Activated T-helper 9 cell treated with anti-CD3 and anti-CD28 coated beads, Interleukin-2, amount 50 U/mL, for 16 hours (primary cell): ENCODE data around the gene CCDC188.

Source experiments
- DNase-seq: peaks from one replicate; pipeline ENCODE4 v3.0.0-alpha.2; 2020; ENCODE audit warnings: low read depth

CCDC188 gene

DNA sequence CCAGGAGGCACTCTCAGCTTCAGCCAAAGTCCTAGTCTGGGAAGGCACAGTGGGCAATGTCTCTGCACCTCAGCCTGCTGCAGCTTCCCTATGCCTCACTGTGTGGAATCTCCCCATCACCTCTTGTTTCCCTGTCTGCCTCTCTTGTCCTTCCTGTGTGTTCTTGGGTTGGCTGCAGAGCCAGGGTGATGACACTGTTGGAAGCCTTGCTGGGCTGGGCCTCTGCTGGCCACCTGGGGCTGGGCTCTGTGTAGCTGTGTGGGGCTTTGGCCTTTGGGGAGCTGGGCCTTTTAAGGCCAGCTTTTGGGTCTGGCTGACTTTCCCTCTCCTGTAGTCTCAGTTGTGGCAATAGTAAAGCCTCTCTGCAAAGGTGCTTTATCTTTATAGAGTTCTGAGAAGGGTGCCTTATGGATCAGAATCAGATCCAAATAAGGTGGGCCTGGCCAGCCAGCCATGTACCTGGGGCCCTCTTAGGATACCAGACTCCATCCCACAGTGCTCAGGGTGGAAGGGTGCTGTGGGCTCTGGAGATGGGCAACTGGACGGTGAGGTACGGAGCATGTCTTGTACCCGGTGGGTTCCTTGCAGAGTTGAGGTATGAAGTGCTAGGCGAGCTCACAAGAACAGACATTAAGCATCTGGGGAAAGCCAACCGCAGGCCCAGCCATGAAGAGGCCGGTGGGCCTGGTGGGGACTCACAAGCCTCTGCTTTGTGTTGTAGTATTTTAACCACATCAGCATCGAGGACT lies 45.2 kb downstream of the CCDC188 start:
- DNase-seq, result no peak

DNA sequence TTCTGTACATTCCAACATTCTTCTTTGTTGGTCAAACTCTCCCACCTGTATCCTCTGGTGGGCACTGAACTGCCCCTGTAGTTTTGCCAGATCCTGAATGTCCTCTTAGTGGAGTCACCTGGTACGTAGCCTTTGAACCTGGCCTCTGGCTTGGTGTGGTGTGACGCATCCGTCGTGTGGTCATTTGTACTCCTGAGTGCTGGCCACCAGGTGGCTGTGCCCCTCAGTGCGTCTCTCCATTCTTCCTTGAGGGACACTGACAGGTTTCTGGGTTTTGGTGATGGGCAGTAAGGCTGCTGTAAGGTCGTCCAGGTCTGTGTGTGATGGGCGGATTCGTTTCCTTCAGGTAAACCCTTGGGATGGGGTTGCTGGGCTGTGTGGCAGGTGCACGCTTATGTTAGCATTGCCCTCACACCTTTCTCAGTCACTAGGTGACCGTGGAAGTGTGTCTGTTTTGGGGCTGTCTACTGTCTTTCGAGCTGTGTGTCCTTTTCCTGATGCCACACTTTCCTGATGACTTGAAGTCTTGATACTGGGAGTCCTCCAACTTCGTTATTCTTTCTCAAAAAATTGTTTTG lies 48.6 kb downstream of the CCDC188 start:
- no peak for DNase-seq

DNA sequence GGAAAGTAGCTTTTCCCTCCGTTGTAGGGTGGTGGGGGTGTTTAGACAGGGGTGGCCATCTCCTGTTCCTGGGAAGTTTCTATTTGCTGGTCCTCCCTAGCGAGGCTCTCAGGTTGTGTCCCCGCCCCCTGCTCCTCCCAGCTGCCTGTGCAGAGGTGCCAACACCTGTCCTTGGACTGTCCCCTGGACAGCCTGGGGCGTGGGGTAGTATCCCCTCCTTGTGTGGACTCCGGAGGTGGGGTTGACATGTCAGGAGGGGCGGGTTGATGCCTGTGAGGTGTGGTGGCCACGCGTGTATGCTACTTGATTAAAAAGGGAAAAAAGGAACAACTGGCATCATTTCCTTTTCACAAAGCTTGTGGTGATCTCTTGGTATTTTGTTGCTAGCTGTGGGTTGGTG lies 49.2 kb downstream of the CCDC188 start:
- DNase-seq, result no peak

DNA sequence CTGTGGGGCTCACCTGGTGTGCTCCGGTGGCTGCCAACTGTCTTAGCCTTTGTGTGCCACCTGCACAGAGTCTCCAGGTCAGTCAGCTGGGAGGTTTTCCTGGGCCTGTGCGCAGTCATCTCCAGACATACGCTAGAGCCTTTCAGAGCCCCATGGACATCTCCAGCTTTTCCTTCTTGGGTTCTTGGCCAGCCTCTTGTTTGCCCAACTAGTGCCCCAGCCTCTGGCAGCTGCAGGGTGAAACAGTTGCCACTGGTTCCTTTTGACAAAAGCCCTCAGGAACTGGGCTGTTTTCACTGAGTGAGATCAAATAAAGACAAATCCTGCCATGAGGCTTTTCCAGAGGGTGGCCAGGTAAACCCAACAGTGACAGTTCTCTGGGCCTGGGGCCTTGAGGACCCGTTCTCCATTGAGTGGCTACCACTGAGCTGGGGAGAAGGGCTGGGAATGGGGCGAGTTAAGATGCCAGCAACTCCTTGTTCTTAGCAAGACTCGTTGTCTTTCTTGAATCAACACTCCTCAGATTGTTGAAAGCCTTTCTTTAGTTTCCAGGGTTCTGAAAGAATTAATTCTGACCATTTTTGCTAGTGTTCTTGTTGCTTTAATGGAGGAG lies 51.6 kb downstream of the CCDC188 start:
- no peak for DNase-seq
